ENCODE measurements around the gene AIMP1.
"Not testable (repeated sequence)": the region's sequence is repeated elsewhere in the genome, so short reads cannot be mapped to it uniquely, and the experiment has no call there.

The AIMP1 gene

GRCh38 chr4:106384878-106385277 lies 68.5 kb downstream of the AIMP1 start (continued):
- no peak for TF ChIP-seq ZNF645 (tag by site-specific recombination; IDR thresholded peaks at IDR 0.05)
- TF ChIP-seq ZNF837 (tag by site-specific recombination; IDR thresholded peaks at IDR 0.05), result no peak
- no peak for TF ChIP-seq ZNF19 (tag by site-specific recombination; IDR thresholded peaks at IDR 0.05; ENCODE audit: low read depth)
- TF ChIP-seq ZNF529 (tag by site-specific recombination; IDR thresholded peaks at IDR 0.05; ENCODE audit: insufficient replicate concordance), result no peak
- TF ChIP-seq WT1 (tag by site-specific recombination; IDR thresholded peaks at IDR 0.05), result no peak
- TF ChIP-seq GFI1B (tag by site-specific recombination; IDR thresholded peaks at IDR 0.05), result no peak

- H3K36me3 ChIP-seq (ENCODE audit: control insufficient read depth in 2 of 2, insufficient read depth in 1 of 2, low read length in 2 of 2), result no peaks in the 10 kb centered on the region
- ChIA-PET POLR2A (no interaction called here), CTCF (no interaction called here)
- H3K4me1 ChIP-seq (ENCODE audit: control insufficient read depth, insufficient read depth, low read length), result no peaks in the 10 kb centered on the region
- H3K4me3 ChIP-seq (ENCODE audit: low read depth, low read length), result no peak overlapping the region
- no peaks in the 10 kb centered on the region for H3K9me3 ChIP-seq (ENCODE audit: control insufficient read depth, insufficient read depth, low read depth, low read length)
- H3K27ac ChIP-seq (ENCODE audit: extremely low read depth, low read depth, low read length), result no peak overlapping the region
- TF ChIP-seq GFI1B (tag by site-specific recombination; IDR thresholded peaks at IDR 0.05), result no peak
- no peak for TF ChIP-seq ZBTB17 (tag by site-specific recombination; IDR thresholded peaks at IDR 0.05)
- no peak for TF ChIP-seq TRIM28 (IDR thresholded peaks at IDR 0.05; ENCODE audit: borderline replicate concordance, low read length)
- no peak for TF ChIP-seq YY1 (tag by site-specific recombination; IDR thresholded peaks at IDR 0.05)
- TF ChIP-seq KLF16 (tag by site-specific recombination; IDR thresholded peaks at IDR 0.05), result no peak
- TF ChIP-seq ZNF354C (tag by site-specific recombination; IDR thresholded peaks at IDR 0.05; ENCODE audit: borderline replicate concordance, low read depth), result no peak
- TF ChIP-seq, protein P1, sequence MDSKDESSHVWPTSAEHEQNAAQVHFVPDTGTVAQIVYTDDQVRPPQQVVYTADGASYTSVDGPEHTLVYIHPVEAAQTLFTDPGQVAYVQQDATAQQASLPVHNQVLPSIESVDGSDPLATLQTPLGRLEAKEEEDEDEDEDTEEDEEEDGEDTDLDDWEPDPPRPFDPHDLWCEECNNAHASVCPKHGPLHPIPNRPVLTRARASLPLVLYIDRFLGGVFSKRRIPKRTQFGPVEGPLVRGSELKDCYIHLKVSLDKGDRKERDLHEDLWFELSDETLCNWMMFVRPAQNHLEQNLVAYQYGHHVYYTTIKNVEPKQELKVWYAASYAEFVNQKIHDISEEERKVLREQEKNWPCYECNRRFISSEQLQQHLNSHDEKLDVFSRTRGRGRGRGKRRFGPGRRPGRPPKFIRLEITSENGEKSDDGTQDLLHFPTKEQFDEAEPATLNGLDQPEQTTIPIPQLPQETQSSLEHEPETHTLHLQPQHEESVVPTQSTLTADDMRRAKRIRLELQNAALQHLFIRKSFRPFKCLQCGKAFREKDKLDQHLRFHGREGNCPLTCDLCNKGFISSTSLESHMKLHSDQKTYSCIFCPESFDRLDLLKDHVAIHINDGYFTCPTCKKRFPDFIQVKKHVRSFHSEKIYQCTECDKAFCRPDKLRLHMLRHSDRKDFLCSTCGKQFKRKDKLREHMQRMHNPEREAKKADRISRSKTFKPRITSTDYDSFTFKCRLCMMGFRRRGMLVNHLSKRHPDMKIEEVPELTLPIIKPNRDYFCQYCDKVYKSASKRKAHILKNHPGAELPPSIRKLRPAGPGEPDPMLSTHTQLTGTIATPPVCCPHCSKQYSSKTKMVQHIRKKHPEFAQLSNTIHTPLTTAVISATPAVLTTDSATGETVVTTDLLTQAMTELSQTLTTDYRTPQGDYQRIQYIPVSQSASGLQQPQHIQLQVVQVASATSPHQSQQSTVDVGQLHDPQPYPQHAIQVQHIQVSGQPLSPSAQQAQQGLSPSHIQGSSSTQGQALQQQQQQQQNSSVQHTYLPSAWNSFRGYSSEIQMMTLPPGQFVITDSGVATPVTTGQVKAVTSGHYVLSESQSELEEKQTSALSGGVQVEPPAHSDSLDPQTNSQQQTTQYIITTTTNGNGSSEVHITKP (tag by site-specific recombination; IDR thresholded peaks at IDR 0.05), result no peak
- no peak for TF ChIP-seq ZNF174 (tag by site-specific recombination; IDR thresholded peaks at IDR 0.05)
- no peak for TF ChIP-seq MYNN (tag by site-specific recombination; IDR thresholded peaks at IDR 0.05; ENCODE audit: borderline replicate concordance)
Observed at GRCh38 chr4:106385853-106386393, 69.6 kb downstream of the AIMP1 start.

DNA sequence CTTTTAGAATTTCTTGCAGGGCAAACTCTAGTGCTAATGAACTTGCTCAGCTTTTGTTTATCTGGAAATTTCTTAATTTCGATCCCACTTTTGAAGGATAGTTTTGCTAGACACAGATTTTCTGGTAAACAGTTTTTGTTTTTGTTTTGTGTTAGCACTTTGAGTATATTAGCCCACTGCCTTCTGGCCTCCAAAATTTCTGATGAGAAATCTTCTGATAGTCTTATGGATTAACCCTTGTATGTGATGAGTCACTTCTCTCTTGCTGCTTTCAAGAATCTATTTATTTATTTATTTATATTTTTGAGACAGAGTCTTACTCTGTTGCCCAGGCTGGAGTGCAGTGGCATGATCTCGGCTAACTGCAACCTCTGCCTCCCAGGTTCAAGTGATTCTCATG lies 79.2 kb downstream of the AIMP1 start:
- H3K27ac ChIP-seq (ENCODE audit: extremely low read depth, low read depth, low read length), result no peak overlapping the region
- CTCF ChIA-PET, result no interaction called here
- no peaks in the 10 kb centered on the region for H3K4me1 ChIP-seq (ENCODE audit: control insufficient read depth, insufficient read depth, low read length)
- TF ChIP-seq ZNF791 (tag by site-specific recombination; IDR thresholded peaks at IDR 0.05) (peak; percentile 94), SETDB1 (IDR thresholded peaks at IDR 0.05; ENCODE audit: insufficient read length, low read length) (peak; percentile 75), ZNF202 (tag by site-specific recombination; IDR thresholded peaks at IDR 0.05; ENCODE audit: borderline replicate concordance) (no peak)
- H3K4me3 ChIP-seq (ENCODE audit: low read depth, low read length), result no peak overlapping the region
- no peaks in the 10 kb centered on the region for H3K36me3 ChIP-seq (ENCODE audit: control insufficient read depth in 2 of 2, insufficient read depth in 1 of 2, low read length in 2 of 2)
- POLR2A ChIA-PET, result no interaction called here
- H3K9me3 ChIP-seq (ENCODE audit: control insufficient read depth, insufficient read depth, low read depth, low read length), result no peaks in the 10 kb centered on the region

DNA sequence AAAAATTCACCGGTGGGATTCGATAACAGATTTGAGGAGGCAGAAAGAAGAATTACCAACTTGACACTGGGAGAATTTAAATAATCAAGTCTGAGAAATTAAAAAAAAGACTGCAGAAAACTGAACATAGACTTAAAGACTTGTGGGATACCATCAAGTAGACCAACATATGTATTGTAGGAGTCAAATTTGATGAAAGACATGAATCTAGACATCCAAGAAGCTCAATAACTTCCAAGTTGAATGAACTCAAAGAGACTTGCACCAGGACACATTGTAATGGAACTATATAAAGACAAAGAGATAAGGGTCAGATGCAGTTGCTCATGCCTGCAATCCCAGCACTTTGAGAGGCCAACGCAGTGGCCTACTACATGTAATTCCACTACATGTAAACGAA lies 82.5 kb downstream of the AIMP1 start:
- POLR2A ChIA-PET; H3K36me3 ChIP-seq (ENCODE audit: control insufficient read depth in 2 of 2, insufficient read depth in 1 of 2, low read length in 2 of 2); H3K27ac ChIP-seq (ENCODE audit: extremely low read depth, low read depth, low read length); H3K4me3 ChIP-seq (ENCODE audit: low read depth, low read length); H3K4me1 ChIP-seq (ENCODE audit: control insufficient read depth, insufficient read depth, low read length); CTCF ChIA-PET; H3K9me3 ChIP-seq (ENCODE audit: control insufficient read depth, insufficient read depth, low read depth, low read length): not testable (repeated sequence)
- peak; percentile 92 for TF ChIP-seq ZNF558 (tag by site-specific recombination; IDR thresholded peaks at IDR 0.05)
